A549 (cell line): ENCODE results near the gene MMP10. TPM values are rescaled to one million over a fixed set of nuclear protein-coding genes. Genes with fewer than 3 reads are reported as not detected.
A peak's percentile ranks its signal among the peaks of the same experiment; 100 is the strongest.

Source experiments
- CBX2 ChIP-seq: fragments of 200-600 bp; sonication (generic); IDR thresholded peaks from 2 replicates; pipeline ENCODE4 v1.6.1; 2016; ENCODE audit warnings: low read depth, mild to moderate bottlenecking, borderline replicate concordance
- CEBPB ChIP-seq, 2 experiments: fragments of >200 bp in 1 of 2; sonication (Bioruptor Twin) in 1 of 2; formaldehyde crosslinking in 1 of 2; IDR thresholded peaks; 2 replicates each; pipeline ENCODE4 v1.6.1; 2012 to 2016
- CHD2 ChIP-seq: fragments of 150-350 bp; IDR thresholded peaks from 2 replicates; pipeline ENCODE4 v1.6.1; 2014; ENCODE audit warnings: low read length; ENCODE audit not compliant: partially characterized antibody
- CHD4 ChIP-seq: fragments of 200-600 bp; sonication (generic); IDR thresholded peaks from 2 replicates; pipeline ENCODE4 v1.6.1; 2016; ENCODE audit warnings: antibody characterized with exemption, mild to moderate bottlenecking, borderline replicate concordance
- CTCF ChIP-seq: fragments of >200 bp; sonication (Bioruptor Twin); formaldehyde crosslinking; IDR thresholded peaks from 3 replicates; pipeline ENCODE4 v1.5.1; 2016
- EHF ChIP-seq: fragments of 250-450 bp; sonication (Bioruptor Pico); IDR thresholded peaks from 2 replicates; pipeline ENCODE4 v1.5.0; 2020; ENCODE audit warnings: mild to moderate bottlenecking
- EP300 ChIP-seq, 2 experiments: fragments of >200 bp; sonication (Bioruptor Twin); formaldehyde crosslinking; IDR thresholded peaks; 2 replicates in 1 of 2; 3 replicates in 1 of 2; pipeline ENCODE4 v1.6.1; 2016 to 2017
- ESRRA ChIP-seq: fragments of 150-350 bp; IDR thresholded peaks from 2 replicates; pipeline ENCODE4 v1.6.1; 2014; ENCODE audit warnings: mild to moderate bottlenecking, low read length, borderline replicate concordance
- FOXS1 ChIP-seq: fragments of 250-450 bp; sonication (Bioruptor Pico); IDR thresholded peaks from 2 replicates; pipeline ENCODE4 v1.5.0; 2020; ENCODE audit warnings: mild to moderate bottlenecking, moderate library complexity
- GATA3 ChIP-seq: IDR thresholded peaks from 2 replicates; pipeline ENCODE4 v1.6.1; 2012; ENCODE audit warnings: borderline replicate concordance
- HEYL ChIP-seq: fragments of 250-450 bp; sonication (Bioruptor Pico); IDR thresholded peaks from 2 replicates; pipeline ENCODE4 v1.8.0; 2021; ENCODE audit warnings: mild to moderate bottlenecking, moderate library complexity
- HOXA7 ChIP-seq: fragments of 250-450 bp; sonication (Bioruptor Pico); IDR thresholded peaks from 2 replicates; pipeline ENCODE4 v1.5.0; 2020; ENCODE audit warnings: mild to moderate bottlenecking, moderate library complexity
- HOXB5 ChIP-seq: fragments of 250-450 bp; sonication (Bioruptor Pico); IDR thresholded peaks from 2 replicates; pipeline ENCODE4 v1.5.0; 2020; ENCODE audit warnings: mild to moderate bottlenecking, moderate library complexity
- JUNB ChIP-seq: fragments of >200 bp; sonication (Bioruptor Twin); formaldehyde crosslinking; IDR thresholded peaks from 2 replicates; pipeline ENCODE4 v1.6.1; 2016
- KDM5A ChIP-seq: fragments of 200-600 bp; sonication (generic); IDR thresholded peaks from 2 replicates; pipeline ENCODE4 v1.6.1; 2016; ENCODE audit warnings: antibody characterized with exemption, mild to moderate bottlenecking
- MAFK ChIP-seq: fragments of 450-650 bp; IDR thresholded peaks from 2 replicates; pipeline ENCODE4 v1.6.1; 2014; ENCODE audit not compliant: partially characterized antibody
- MAZ ChIP-seq: fragments of 150-350 bp; IDR thresholded peaks from 2 replicates; pipeline ENCODE4 v1.6.1; 2014; ENCODE audit warnings: antibody characterized with exemption, low read depth, low read length, borderline replicate concordance
- NFE2L2 ChIP-seq: fragments of 150-350 bp; conservative IDR thresholded peaks from 2 replicates; pipeline ENCODE4 v1.6.1; 2014; ENCODE audit warnings: low read length
- PHF8 ChIP-seq: fragments of 200-600 bp; sonication (generic); IDR thresholded peaks from 2 replicates; pipeline ENCODE4 v1.6.1; 2016; ENCODE audit warnings: low read depth, mild to moderate bottlenecking, antibody characterized with exemption, moderate library complexity, borderline replicate concordance
- RARB ChIP-seq: fragments of 250-450 bp; sonication (Bioruptor Pico); IDR thresholded peaks from 2 replicates; pipeline ENCODE4 v1.8.0; 2021; ENCODE audit warnings: mild to moderate bottlenecking, moderate library complexity
- RCOR1 ChIP-seq: fragments of 150-350 bp; IDR thresholded peaks from 2 replicates; pipeline ENCODE4 v1.6.1; 2014; ENCODE audit warnings: antibody characterized with exemption, low read length, low read depth
- REST ChIP-seq: fragments of 200-600 bp; sonication (generic); IDR thresholded peaks from 2 replicates; pipeline ENCODE4 v1.6.1; 2016; ENCODE audit warnings: antibody characterized with exemption, mild to moderate bottlenecking, moderate library complexity
- RNF2 ChIP-seq: fragments of 200-600 bp; sonication (generic); IDR thresholded peaks from 2 replicates; pipeline ENCODE4 v1.6.1; 2016; ENCODE audit warnings: low read depth, mild to moderate bottlenecking, antibody characterized with exemption, moderate library complexity, borderline replicate concordance
- SMC3 ChIP-seq: fragments of >200 bp; sonication (Bioruptor Twin); formaldehyde crosslinking; IDR thresholded peaks from 3 replicates; pipeline ENCODE4 v1.6.1; 2018; ENCODE audit warnings: inconsistent platforms
- SREBF2 ChIP-seq: fragments of 450-650 bp; IDR thresholded peaks from 2 replicates; pipeline ENCODE4 v1.6.1; 2014; ENCODE audit warnings: mild to moderate bottlenecking, moderate library complexity
- TFCP2L1 ChIP-seq: fragments of 250-450 bp; sonication (Bioruptor Pico); IDR thresholded peaks from 2 replicates; pipeline ENCODE4 v1.5.0; 2021; ENCODE audit warnings: mild to moderate bottlenecking
- ZC3H11A ChIP-seq: fragments of 450-650 bp; IDR thresholded peaks from 2 replicates; pipeline ENCODE4 v1.6.1; 2014; ENCODE audit warnings: antibody characterized with exemption, mild to moderate bottlenecking
- ZFP36 ChIP-seq: fragments of 450-650 bp; IDR thresholded peaks from 2 replicates; pipeline ENCODE4 v1.6.1; 2014; ENCODE audit warnings: borderline replicate concordance; ENCODE audit not compliant: partially characterized antibody
- ZSCAN20 ChIP-seq: fragments of 250-450 bp; sonication (Bioruptor Pico); IDR thresholded peaks from 2 replicates; pipeline ENCODE4 v1.8.0; 2022; ENCODE audit warnings: mild to moderate bottlenecking, moderate library complexity
- polyA plus RNA-seq, 4 experiments: library from polyadenylated mRNA; depleted of rRNA in 3 of 4; stranded (reverse); fragments of >200 nt; fragmentation: RNase III in 1 of 4; extraction: RNeasy Plus Mini Kit Qiagen cat#74134 plus additional on column Dnase treatment in 1 of 4; gene quantifications; 2 replicates in 3 of 4; 3 replicates in 1 of 4; pipeline ENCODE4 v1.2.3, GENCODE V29; 2011 to 2017
- TF ChIP-seq, protein P1 (sequence below): fragments of 250-450 bp; sonication (Bioruptor Pico); IDR thresholded peaks from 2 replicates; pipeline ENCODE4 v1.5.0; 2020; ENCODE audit warnings: low read depth, mild to moderate bottlenecking, moderate library complexity
- TF ChIP-seq, protein P2 (sequence below): fragments of 250-450 bp; sonication (Bioruptor Pico); IDR thresholded peaks from 2 replicates; pipeline ENCODE4 v1.5.0; 2021; ENCODE audit warnings: mild to moderate bottlenecking, moderate library complexity, borderline replicate concordance
- TF ChIP-seq, protein P3 (sequence below): IDR thresholded peaks from 2 replicates; pipeline ENCODE4 v1.6.1; 2012; ENCODE audit warnings: low read depth, borderline replicate concordance
- TF ChIP-seq, protein P4 (sequence below): fragments of >200 bp; sonication (Bioruptor Twin); formaldehyde crosslinking; IDR thresholded peaks from 2 replicates; pipeline ENCODE4 v1.6.1; 2016
- TF ChIP-seq, protein P5 (sequence below): fragments of 450-650 bp; IDR thresholded peaks from 2 replicates; pipeline ENCODE4 v1.6.1; 2014; ENCODE audit warnings: antibody characterized with exemption

The MMP10 gene
- polyA plus RNA-seq, 2 of the 4 experiments (the other 2 are of a cell fraction): 0.13 to 1.5 TPM

DNA sequence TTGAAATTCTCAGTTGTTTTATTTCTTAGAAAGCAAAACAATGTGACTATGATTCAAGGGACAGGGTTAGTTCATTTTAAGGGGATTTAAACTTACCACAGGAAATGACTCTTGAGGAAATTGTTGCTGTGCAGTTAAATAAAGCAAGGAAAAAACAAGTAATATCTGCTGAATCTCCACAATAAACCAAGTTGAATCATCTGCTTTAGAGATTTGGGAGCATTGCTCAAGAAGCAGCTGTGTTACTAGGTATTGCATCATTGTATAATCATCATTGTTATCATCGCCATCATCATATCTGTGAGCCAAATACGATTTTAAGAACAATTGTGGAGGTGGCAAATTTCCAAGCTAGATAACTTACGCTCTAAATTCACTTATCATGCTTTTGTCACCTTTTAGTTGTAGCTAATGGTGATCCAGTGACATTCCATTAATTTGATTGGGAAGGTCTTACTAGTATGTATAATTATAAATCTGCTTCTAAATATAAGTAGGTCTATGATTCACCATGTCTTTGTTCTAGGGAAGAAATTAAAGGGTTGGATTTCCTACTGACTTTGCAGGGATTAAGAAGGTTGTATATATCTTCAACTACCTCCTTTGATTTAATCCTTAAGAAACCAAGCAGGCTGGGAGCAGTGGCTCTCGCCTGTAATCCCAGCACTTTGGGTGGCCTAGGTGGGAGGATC is 19.9 kb downstream of the MMP10 start (continued):
- no peak for TF ChIP-seq CBX2
- TF ChIP-seq ZSCAN20 (CRISPR knock-in tag): no peak
- TF ChIP-seq HEYL: no peak
- no peak for TF ChIP-seq HOXB5
- no peak for TF ChIP-seq RCOR1
- TF ChIP-seq SREBF2: no peak
- TF ChIP-seq KDM5A: no peak
- TF ChIP-seq EHF (CRISPR knock-in tag): no peak
- TF ChIP-seq, protein P1, sequence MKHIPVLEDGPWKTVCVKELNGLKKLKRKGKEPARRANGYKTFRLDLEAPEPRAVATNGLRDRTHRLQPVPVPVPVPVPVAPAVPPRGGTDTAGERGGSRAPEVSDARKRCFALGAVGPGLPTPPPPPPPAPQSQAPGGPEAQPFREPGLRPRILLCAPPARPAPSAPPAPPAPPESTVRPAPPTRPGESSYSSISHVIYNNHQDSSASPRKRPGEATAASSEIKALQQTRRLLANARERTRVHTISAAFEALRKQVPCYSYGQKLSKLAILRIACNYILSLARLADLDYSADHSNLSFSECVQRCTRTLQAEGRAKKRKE (CRISPR knock-in tag): no peak
- TF ChIP-seq, protein P2, sequence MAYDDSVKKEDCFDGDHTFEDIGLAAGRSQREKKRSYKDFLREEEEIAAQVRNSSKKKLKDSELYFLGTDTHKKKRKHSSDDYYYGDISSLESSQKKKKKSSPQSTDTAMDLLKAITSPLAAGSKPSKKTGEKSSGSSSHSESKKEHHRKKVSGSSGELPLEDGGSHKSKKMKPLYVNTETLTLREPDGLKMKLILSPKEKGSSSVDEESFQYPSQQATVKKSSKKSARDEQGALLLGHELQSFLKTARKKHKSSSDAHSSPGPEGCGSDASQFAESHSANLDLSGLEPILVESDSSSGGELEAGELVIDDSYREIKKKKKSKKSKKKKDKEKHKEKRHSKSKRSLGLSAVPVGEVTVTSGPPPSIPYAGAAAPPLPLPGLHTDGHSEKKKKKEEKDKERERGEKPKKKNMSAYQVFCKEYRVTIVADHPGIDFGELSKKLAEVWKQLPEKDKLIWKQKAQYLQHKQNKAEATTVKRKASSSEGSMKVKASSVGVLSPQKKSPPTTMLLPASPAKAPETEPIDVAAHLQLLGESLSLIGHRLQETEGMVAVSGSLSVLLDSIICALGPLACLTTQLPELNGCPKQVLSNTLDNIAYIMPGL (CRISPR knock-in tag): no peak
- TF ChIP-seq CTCF: no peak
- TF ChIP-seq ESRRA: no peak
- TF ChIP-seq EP300 (IDR thresholded peaks at IDR 0.05): peak; percentile 53 to 56; a peak in 2 of 5 replicates
- TF ChIP-seq, protein P3, sequence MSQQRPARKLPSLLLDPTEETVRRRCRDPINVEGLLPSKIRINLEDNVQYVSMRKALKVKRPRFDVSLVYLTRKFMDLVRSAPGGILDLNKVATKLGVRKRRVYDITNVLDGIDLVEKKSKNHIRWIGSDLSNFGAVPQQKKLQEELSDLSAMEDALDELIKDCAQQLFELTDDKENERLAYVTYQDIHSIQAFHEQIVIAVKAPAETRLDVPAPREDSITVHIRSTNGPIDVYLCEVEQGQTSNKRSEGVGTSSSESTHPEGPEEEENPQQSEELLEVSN: no peak
- TF ChIP-seq HOXA7 (CRISPR knock-in tag): no peak
- TF ChIP-seq, protein P4, sequence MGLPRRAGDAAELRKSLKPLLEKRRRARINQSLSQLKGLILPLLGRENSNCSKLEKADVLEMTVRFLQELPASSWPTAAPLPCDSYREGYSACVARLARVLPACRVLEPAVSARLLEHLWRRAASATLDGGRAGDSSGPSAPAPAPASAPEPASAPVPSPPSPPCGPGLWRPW: peak; percentile 94
- TF ChIP-seq MAFK: peak; percentile 18
- TF ChIP-seq CHD2: no peak
- no peak for TF ChIP-seq RNF2
- peak; percentile 83 for TF ChIP-seq GATA3
- TF ChIP-seq NFE2L2: no peak
- TF ChIP-seq, protein P5, sequence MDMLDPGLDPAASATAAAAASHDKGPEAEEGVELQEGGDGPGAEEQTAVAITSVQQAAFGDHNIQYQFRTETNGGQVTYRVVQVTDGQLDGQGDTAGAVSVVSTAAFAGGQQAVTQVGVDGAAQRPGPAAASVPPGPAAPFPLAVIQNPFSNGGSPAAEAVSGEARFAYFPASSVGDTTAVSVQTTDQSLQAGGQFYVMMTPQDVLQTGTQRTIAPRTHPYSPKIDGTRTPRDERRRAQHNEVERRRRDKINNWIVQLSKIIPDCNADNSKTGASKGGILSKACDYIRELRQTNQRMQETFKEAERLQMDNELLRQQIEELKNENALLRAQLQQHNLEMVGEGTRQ: no peak
- peak; percentile 93 to 96 for TF ChIP-seq CEBPB (IDR thresholded peaks at IDR 0.05)
- TF ChIP-seq ZFP36: no peak
- no peak for TF ChIP-seq TFCP2L1 (CRISPR knock-in tag)
- TF ChIP-seq FOXS1 (CRISPR knock-in tag): no peak
- no peak for TF ChIP-seq REST
- no peak for TF ChIP-seq MAZ
- TF ChIP-seq CHD4: no peak
- TF ChIP-seq ZC3H11A: no peak
- TF ChIP-seq JUNB: peak; percentile 84
- TF ChIP-seq PHF8: no peak
- no peak for TF ChIP-seq RARB (CRISPR knock-in tag)
- TF ChIP-seq SMC3: no peak
